HG03159 (cell line): Measurements from ENCODE around the gene AP2B1.

Experiments
- ATAC-seq: cut with Tn5 transposase; IDR thresholded peaks from one replicate; pipeline ENCODE4 v1.9.1; 2021; ENCODE audit warnings: mild to moderate bottlenecking, moderate library complexity; ENCODE audit not compliant: unreplicated experiment

The AP2B1 gene

DNA sequence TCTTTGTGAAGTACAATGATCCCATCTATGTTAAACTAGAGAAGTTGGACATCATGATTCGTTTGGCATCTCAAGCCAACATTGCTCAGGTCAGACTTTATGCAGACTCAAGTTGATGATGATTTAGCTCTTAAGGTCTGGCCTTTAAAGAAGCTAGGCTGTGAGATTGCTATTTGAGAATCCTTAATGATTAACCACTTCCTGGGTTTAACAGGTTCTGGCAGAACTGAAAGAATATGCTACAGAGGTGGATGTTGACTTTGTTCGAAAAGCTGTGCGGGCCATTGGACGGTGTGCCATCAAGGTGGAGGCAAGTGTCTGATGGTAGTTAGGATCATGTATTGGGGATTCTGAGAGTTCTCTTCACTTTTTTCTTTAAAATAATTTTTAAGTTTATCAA, 40.3 kb downstream of the AP2B1 start:
- ATAC-seq = no peak

DNA sequence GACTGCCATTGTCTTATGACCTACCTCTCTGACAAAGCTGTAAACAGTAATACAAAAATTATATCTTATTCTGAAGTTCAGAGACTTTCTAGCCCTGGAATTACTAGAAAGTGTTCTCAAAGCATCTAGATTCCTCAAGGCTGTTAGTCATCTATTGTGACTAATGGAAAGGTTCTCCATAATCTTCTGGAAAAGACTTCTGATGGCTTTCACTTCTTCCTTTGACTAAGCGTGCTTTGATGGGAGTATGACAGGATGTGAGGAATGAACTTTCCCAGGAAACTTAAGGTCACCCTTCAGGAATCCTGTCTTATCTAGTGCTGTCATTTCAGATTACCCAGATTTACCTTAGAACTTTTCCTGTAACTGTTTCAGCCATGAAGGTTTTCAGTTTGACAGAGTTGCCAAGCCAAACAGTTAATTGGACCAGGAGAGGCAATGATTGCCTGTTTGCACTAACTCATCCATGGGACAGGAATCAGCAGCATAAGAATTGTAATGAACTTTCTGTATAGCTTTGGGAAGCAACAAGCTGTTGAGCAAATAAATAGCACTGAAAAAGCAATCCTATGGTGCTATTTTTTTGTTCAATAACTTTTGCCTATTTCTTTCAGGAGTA, 43.5 kb downstream of the AP2B1 start:
- no peak for ATAC-seq

DNA sequence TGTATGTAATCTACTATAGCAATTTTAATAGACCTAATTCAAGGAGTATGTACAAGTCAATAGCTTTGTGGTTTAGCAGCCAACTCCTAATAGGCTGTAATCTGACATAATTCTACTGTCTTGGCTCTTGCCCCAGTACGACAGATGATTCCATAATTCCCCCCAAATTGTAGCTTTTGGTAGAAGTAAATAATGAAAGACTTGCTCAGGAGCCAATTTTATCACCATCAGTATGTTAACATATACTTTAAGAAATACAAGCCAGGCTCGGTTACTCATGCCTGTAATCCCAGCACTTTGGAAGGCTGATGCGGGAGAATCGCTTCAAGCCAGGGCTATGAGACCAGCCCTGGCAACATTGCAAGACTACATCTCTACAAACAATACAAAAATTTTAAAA, 53.9 kb downstream of the AP2B1 start:
- no peak for ATAC-seq

DNA sequence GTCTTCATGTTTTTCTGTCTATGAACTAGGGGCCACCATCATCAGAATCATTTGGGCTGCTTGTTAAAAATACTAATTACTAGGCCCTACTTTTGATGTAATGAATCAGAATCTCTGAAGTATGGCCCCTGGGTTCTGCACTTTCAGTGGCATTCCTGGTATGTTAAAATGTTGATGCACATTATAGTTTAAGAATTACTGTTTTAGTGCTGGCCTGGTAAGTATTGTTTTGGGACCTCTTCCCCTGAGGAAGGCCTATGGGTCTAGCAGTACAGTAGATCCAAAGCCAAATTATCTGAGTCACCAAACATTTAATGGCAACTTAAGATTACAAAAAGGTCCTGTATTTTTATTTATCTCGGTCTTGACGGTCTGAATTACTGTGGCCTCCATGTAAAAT, 58.8 kb downstream of the AP2B1 start:
- ATAC-seq = no peak

DNA sequence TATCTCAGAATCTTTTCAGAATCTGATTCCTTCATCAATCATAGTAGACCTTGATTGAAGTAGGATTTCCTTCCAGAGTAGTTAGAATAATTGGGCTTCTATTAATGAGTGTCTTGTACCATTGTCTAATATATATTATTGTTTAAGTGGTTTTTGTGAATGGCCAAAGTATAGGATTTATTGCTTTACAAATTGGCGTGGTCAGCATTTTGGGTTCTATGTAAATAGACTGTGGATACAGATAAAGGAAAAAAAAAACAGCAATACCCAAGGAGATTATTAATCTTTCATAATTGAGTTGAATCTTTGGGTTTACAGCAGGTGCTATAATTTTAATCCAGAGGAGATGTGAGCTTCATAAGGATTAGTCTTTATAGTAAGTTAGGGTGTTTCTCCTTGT, 64.3 kb downstream of the AP2B1 start:
- no peak for ATAC-seq

DNA sequence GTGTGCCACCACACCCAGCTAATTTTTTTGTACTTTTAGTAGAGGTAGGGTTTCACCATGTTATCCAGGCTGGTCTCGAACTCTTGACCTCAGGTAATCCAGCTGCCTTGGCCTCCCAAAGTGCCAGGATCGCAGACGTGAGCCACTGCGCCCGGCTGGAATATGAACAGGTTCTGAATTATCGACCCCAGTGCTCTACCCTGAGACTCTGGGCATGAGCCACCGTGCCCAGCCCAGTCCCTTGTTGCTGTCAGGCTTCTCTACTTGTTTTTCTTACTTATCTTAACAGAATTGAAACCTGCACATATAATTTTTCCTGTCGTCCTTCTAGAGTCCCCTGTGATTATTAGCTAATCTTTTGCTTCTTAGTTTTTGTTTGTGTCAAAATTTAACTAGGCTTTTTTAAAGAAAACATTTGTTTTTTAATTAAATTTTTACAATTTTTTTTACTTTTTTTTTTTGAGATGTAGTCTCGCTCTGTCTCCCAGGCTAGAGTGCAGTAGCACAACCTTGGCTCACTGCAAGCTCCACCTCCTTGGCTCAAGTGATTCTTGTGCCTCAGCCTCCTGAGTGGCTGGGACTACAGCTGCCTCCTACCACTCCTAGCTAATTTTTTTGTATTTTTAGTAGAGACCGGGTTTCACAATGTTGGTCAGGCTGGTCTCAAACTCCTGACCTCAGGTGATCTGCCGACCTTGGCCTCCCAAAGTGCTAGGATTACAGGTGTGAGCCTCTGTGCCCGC, 66.7 kb downstream of the AP2B1 start:
- ATAC-seq = no peak

- no peak for ATAC-seq
Observed at GRCh38 chr17:35655303-35655702, 68.2 kb downstream of the AP2B1 start.

DNA sequence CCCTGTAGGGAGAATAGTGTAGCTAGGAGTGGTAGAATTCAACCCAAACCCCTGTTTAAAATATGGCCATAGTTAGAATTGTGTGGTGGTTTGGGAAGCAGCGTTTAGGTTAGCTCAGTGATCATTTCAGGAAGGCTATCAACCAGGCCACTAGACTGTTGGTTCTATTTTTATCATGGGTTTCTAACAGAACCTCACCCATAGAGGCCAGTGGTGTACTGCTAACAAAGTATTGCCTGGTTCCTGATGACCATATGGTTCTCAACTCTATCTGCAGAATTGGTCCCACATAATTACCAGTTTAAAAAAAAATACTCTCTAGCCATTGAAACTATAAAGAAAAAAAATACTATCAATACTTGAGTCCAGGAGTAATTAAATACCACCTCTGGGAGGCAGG, 73.8 kb downstream of the AP2B1 start:
- no peak for ATAC-seq

DNA sequence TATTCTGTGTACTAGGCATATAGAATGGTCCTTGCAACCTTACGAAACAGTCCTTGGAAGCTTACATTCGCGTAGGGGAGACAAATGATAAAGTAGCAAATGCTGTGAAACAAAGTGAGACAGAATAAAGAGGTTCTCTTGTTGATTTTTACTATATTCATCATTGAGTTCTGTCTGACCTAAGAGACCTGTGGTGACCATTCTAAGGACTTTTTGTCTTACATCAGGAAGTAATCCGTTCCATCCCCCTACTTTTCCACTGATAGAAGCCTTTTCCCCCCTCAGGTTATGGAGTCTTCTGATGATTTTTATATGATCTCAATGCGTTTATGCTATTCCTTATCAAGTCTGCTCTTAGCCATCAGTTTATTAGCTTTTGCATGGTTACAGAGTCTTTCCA, 77.6 kb downstream of the AP2B1 start:
- no peak for ATAC-seq

GRCh38 chr17:35665662-35666061, 78.5 kb downstream of the AP2B1 start:
- ATAC-seq = no peak

DNA sequence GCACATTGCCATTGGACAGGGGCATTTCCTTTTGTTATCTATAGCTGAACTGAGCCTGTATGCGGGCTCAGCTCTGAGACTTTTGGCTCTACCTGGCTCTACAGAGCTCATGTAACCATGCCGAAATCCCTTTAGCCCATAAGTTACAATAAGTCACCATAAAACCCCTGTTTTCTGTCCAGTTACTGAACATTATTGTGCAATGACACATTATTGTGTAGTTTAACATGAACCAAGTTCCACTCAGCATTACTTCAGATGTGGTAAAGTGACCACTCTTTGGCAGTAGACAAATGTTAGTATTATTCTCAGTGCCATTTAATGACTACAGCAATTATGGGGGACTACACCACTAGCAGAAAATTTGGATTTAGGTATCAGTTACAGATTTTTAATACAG, 78.9 kb downstream of the AP2B1 start:
- ATAC-seq = no peak

- ATAC-seq = no peak
Observed at GRCh38 chr17:35666967-35667532, 79.9 kb downstream of the AP2B1 start.

- ATAC-seq = no peak
Observed at GRCh38 chr17:35668802-35669201, 81.7 kb downstream of the AP2B1 start.

DNA sequence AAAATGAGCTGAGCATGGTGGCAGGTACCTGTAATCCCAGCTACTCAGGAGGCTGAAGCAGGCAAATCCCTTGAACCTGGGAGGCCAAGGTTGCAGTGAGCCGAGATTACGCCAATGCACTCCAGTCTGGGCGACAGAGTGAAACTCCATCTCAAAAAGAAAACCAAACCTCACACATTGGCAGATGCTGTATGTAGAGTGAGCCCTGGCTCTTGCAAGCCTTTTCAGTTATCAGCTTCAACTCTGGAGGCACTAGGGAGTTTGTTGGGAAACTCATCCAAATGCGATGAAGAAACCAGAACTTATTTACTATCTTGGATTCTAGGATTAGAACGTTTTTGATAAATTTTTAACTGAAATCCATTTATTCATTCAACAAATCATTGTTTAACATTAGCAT, 87.4 kb downstream of the AP2B1 start:
- ATAC-seq = no peak

DNA sequence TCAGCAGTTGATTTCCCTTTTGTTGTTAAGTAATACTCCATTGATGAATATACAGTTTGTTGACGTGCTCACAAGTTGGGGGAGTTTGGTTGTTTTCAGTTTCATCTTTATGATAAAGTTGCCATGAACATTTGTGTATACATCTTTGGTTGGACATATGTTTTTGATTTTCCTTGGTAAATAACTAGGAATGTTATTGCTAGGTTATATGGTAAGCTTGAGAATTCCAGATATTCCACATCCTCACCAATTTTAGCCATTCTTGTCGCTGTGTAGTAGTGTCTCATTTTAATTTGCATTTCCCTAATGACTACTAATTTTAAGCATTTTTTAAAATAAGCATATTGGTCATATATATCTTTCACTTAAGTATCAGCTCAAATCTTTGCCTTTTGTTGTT, 89.3 kb downstream of the AP2B1 start:
- ATAC-seq = no peak

DNA sequence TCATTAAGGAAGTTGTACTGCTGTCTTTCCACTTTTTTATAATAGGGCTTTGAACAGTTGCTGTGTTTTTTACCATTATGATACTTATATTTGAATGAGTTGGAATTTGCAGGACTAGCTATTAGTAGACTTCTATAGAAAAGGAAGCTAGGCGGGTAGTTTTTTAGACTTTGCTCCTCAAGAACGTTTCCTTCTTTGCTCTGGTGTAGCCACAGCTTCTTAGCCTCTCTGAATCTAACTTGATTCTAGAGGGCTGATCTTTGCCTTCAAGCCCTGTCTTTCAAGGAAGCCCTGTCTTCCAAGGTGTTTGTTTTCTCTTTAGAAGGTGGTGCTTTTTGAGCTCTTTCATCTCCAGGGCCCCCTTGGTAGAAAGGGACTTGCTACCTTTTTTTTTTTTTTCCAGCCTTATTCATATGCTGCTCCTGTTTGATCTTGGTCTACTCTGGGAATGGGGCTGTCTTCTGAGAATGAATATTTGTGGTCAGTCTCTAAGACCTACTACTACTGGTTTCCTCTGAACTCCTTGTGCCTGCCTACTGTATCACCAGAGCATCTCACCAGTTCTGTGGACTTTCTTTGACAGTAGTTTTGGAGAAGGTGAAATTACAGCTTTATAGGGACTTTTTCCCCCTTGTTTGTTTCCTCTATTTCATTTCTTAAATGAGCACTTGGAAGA, 92.0 kb downstream of the AP2B1 start:
- ATAC-seq = no peak

- ATAC-seq = no peak
Observed at GRCh38 chr17:35683591-35683990, 96.5 kb downstream of the AP2B1 start.

GRCh38 chr17:35684055-35684802, 97.1 kb downstream of the AP2B1 start:
- no peak for ATAC-seq

GRCh38 chr17:35692512-35693210, 105.5 kb downstream of the AP2B1 start:
- ATAC-seq = no peak

DNA sequence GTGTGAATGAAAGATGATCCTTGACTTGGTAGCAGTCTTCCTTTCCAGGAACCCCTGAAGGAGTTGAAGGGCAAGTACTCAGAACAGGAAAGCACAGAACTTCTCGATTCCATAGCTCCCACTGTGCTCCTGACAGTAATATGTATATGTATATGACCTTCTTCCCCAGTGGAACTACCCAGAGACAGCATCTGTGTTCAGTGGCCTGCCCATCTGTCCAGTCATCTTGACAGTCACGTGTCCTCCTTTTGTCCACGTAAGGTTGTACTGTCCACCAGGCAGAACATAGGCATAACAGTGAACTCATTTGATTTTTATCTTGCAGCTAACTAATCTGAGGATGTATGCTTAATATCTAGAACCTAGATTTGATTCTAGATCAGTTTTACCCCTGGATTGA, 106.5 kb downstream of the AP2B1 start:
- ATAC-seq = no peak

GRCh38 chr17:35694906-35695305, 107.8 kb downstream of the AP2B1 start:
- no peak for ATAC-seq
